DMS 273 (cell line): ENCODE measurements around the gene PCDHGA2.
"Not testable (repeated sequence)": the region's sequence is repeated elsewhere in the genome, so short reads cannot be mapped to it uniquely, and the experiment has no call there.

Source experiments
- DNase-seq: peaks from one replicate; lab custom pipeline; 2025; ENCODE audit not compliant: unreplicated experiment; lab: John Stamatoyannopoulos, UW

PCDHGA2 gene

GRCh38 chr5:141338538-141339306 lies at the start of gene PCDHGA2:
Gene PCDHGA2 (plus strand): TSS chr5:141338760.
- DNase-seq, result peak; percentile 38

- DNase-seq, result no peak
Measured at GRCh38 chr5:141298376-141298775, 40.2 kb upstream of the PCDHGA2 start.

GRCh38 chr5:141303756-141304155 lies 34.8 kb upstream of the PCDHGA2 start, which contains the start of gene SLC25A2:
Gene SLC25A2 (minus strand): TSS chr5:141304049. CDS start chr5:141303865, 184 bp downstream.
- DNase-seq, result no peak

GRCh38 chr5:141306630-141307029 lies 31.9 kb upstream of the PCDHGA2 start:
- DNase-seq, result no peak

GRCh38 chr5:141313711-141314110 lies 24.8 kb upstream of the PCDHGA2 start:
- DNase-seq, result no peak

GRCh38 chr5:141316963-141317362 lies 21.6 kb upstream of the PCDHGA2 start:
- DNase-seq, result not testable (repeated sequence)

GRCh38 chr5:141319202-141319601 lies 19.4 kb upstream of the PCDHGA2 start:
- no peak for DNase-seq

- no peak for DNase-seq
Measured at GRCh38 chr5:141319699-141320098, 18.9 kb upstream of the PCDHGA2 start.

- DNase-seq, result peak; percentile 97
Measured at GRCh38 chr5:141320225-141321169, 18.1 kb upstream of the PCDHGA2 start, which contains the start of gene TAF7. Gene TAF7 (minus strand): TSS chr5:141320784. CDS start chr5:141320044, 740 bp downstream.

GRCh38 chr5:141322261-141322660 lies 16.3 kb upstream of the PCDHGA2 start:
- no peak for DNase-seq

GRCh38 chr5:141326088-141326854 lies 12.3 kb upstream of the PCDHGA2 start:
- DNase-seq, result no peak

GRCh38 chr5:141328231-141328630 lies 10.3 kb upstream of the PCDHGA2 start:
- no peak for DNase-seq

GRCh38 chr5:141330299-141331080 lies 8.1 kb upstream of the PCDHGA2 start, which contains the start of gene PCDHGA1:
Gene PCDHGA1 (plus strand): TSS chr5:141330514.
- peak; percentile 51 for DNase-seq

GRCh38 chr5:141332571-141332970 lies 6.0 kb upstream of the PCDHGA2 start:
- not testable (repeated sequence) for DNase-seq

- DNase-seq, result not testable (repeated sequence)
Measured at GRCh38 chr5:141340781-141341354, 2.3 kb downstream of the PCDHGA2 start.

- no peak for DNase-seq
Measured at GRCh38 chr5:141342773-141343172, 4.2 kb downstream of the PCDHGA2 start.

GRCh38 chr5:141343242-141343952 lies 4.8 kb downstream of the PCDHGA2 start, which contains the start of gene PCDHGA3:
Gene PCDHGA3 (plus strand): TSS chr5:141343829. CDS start chr5:141344034, 205 bp downstream.
- peak; percentile 9 for DNase-seq

- no peak for DNase-seq
Measured at GRCh38 chr5:141343953-141344463, 5.4 kb downstream of the PCDHGA2 start.

- no peak for DNase-seq
Measured at GRCh38 chr5:141345327-141345726, 6.8 kb downstream of the PCDHGA2 start.
